ENCODE measurements around the gene LAMA2.

GRCh38 chr6:128882991-128883611 lies at the start of gene LAMA2:
- TF ChIP-seq EZH2 (IDR thresholded peaks at IDR 0.05; ENCODE audit: borderline replicate concordance, low read depth, low read length, severe bottlenecking) (no peak), JUN (IDR thresholded peaks at IDR 0.05; ENCODE audit: borderline replicate concordance, insufficient read depth, insufficient read length, low read depth) (no peak), CTCF (IDR thresholded peaks at IDR 0.05; ENCODE audit: extremely low read depth in 1 of 2, insufficient read depth in 1 of 2, low read depth in 1 of 2, low read length in 2 of 2) (no peak)

Measured in endothelial cell of umbilical vein (primary cell).